GM23338 (cell line): ENCODE data around the gene ACBD3.

Experiments used
- CREB1 ChIP-seq: fragments of 250-450 bp; sonication (Bioruptor Pico); IDR thresholded peaks from 2 replicates; pipeline ENCODE4 v1.5.0; 2020; ENCODE audit warnings: low read depth, mild to moderate bottlenecking, moderate library complexity
- EZH2 ChIP-seq: fragments of 200-600 bp; sonication (generic); IDR thresholded peaks from one replicate; pipeline ENCODE4 v1.8.0; 2017; ENCODE audit warnings: antibody characterized with exemption, mild to moderate bottlenecking, low read depth; ENCODE audit not compliant: unreplicated experiment
- JUNB ChIP-seq: IDR thresholded peaks from one replicate; pipeline ENCODE4 v1.6.1; 2016; ENCODE audit warnings: antibody characterized with exemption; ENCODE audit not compliant: unreplicated experiment
- POLR2AphosphoS5 ChIP-seq: IDR thresholded peaks from 2 replicates; pipeline ENCODE4 v1.6.1; 2016; ENCODE audit warnings: antibody characterized with exemption, low read depth
- STAT1 ChIP-seq: IDR thresholded peaks from one replicate; pipeline ENCODE4 v1.6.1; 2016; ENCODE audit warnings: antibody characterized with exemption; ENCODE audit not compliant: unreplicated experiment
- TF ChIP-seq, protein P1 (sequence below), 2 experiments: fragments of 200-600 bp in 1 of 2; sonication (generic) in 1 of 2; conservative IDR thresholded peaks; 2 replicates each; pipeline versions ENCODE4 v1.5.1 to v1.6.1; 2016 to 2017; ENCODE audit warnings: antibody characterized with exemption in 2 of 2, low read depth in 2 of 2, mild to moderate bottlenecking in 2 of 2, moderate library complexity in 1 of 2
- TF ChIP-seq, protein P2 (sequence below): IDR thresholded peaks from 2 replicates; pipeline ENCODE4 v1.6.1; 2016; ENCODE audit warnings: antibody characterized with exemption
- TF ChIP-seq, protein P3 (sequence below): IDR thresholded peaks from one replicate; pipeline ENCODE4 v1.6.1; 2018; ENCODE audit warnings: antibody characterized with exemption; ENCODE audit not compliant: unreplicated experiment

DNA sequence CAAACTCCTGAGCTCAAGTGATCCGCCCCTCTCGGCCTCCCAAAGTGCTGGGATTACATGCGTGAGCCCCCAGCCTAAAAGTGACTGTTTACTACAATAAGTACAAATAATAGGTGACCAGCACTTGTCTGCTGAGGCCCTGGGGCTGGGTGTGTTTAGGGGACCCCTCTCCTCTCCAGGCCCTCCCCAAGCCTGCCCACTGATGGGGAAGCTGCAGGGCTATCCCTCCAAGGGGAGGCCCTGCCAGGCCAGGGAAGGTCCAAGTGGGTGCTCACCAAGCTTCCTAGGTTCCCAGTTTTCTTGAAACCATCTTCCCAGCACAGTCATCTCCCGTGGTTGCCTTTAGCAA, 63.4 kb downstream of the ACBD3 start:
- TF ChIP-seq, protein P1, sequence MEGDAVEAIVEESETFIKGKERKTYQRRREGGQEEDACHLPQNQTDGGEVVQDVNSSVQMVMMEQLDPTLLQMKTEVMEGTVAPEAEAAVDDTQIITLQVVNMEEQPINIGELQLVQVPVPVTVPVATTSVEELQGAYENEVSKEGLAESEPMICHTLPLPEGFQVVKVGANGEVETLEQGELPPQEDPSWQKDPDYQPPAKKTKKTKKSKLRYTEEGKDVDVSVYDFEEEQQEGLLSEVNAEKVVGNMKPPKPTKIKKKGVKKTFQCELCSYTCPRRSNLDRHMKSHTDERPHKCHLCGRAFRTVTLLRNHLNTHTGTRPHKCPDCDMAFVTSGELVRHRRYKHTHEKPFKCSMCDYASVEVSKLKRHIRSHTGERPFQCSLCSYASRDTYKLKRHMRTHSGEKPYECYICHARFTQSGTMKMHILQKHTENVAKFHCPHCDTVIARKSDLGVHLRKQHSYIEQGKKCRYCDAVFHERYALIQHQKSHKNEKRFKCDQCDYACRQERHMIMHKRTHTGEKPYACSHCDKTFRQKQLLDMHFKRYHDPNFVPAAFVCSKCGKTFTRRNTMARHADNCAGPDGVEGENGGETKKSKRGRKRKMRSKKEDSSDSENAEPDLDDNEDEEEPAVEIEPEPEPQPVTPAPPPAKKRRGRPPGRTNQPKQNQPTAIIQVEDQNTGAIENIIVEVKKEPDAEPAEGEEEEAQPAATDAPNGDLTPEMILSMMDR (conservative IDR thresholded peaks at IDR 0.05; ENCODE audit: low read depth in 2 of 2) = no peak
- TF ChIP-seq, protein P2, sequence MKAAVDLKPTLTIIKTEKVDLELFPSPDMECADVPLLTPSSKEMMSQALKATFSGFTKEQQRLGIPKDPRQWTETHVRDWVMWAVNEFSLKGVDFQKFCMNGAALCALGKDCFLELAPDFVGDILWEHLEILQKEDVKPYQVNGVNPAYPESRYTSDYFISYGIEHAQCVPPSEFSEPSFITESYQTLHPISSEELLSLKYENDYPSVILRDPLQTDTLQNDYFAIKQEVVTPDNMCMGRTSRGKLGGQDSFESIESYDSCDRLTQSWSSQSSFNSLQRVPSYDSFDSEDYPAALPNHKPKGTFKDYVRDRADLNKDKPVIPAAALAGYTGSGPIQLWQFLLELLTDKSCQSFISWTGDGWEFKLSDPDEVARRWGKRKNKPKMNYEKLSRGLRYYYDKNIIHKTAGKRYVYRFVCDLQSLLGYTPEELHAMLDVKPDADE = no peak
- TF ChIP-seq STAT1 (no peak), POLR2AphosphoS5 (no peak), EZH2 (no peak), JUNB (no peak), CREB1 (CRISPR knock-in tag) (no peak)
- TF ChIP-seq, protein P3, sequence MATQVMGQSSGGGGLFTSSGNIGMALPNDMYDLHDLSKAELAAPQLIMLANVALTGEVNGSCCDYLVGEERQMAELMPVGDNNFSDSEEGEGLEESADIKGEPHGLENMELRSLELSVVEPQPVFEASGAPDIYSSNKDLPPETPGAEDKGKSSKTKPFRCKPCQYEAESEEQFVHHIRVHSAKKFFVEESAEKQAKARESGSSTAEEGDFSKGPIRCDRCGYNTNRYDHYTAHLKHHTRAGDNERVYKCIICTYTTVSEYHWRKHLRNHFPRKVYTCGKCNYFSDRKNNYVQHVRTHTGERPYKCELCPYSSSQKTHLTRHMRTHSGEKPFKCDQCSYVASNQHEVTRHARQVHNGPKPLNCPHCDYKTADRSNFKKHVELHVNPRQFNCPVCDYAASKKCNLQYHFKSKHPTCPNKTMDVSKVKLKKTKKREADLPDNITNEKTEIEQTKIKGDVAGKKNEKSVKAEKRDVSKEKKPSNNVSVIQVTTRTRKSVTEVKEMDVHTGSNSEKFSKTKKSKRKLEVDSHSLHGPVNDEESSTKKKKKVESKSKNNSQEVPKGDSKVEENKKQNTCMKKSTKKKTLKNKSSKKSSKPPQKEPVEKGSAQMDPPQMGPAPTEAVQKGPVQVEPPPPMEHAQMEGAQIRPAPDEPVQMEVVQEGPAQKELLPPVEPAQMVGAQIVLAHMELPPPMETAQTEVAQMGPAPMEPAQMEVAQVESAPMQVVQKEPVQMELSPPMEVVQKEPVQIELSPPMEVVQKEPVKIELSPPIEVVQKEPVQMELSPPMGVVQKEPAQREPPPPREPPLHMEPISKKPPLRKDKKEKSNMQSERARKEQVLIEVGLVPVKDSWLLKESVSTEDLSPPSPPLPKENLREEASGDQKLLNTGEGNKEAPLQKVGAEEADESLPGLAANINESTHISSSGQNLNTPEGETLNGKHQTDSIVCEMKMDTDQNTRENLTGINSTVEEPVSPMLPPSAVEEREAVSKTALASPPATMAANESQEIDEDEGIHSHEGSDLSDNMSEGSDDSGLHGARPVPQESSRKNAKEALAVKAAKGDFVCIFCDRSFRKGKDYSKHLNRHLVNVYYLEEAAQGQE = no peak
